ENCODE results near the gene PPP4R1.

PPP4R1 gene

GRCh38 chr18:9629709-9630108 is 15.3 kb upstream of the PPP4R1 start:
- H3K4me3 ChIP-seq (ENCODE audit: low read length), result no peak overlapping the region
- DNase-seq (ENCODE audit: low read depth), result peak; percentile 83
- no peak for TF ChIP-seq CTCF (conservative IDR thresholded peaks at IDR 0.05; ENCODE audit: low read length)

GRCh38 chr18:9628984-9629383 is 14.6 kb upstream of the PPP4R1 start:
- TF ChIP-seq CTCF (conservative IDR thresholded peaks at IDR 0.05; ENCODE audit: low read length), result no peak
- no peak for DNase-seq (ENCODE audit: low read depth)

GRCh38 chr18:9627642-9628041 is 13.3 kb upstream of the PPP4R1 start:
- no peak overlapping the region for H3K4me3 ChIP-seq (ENCODE audit: low read length)
- DNase-seq (ENCODE audit: low read depth), result peak; percentile 67
- TF ChIP-seq CTCF (conservative IDR thresholded peaks at IDR 0.05; ENCODE audit: low read length), result no peak

More at GRCh38 chr18:9628984-9629383, 14.6 kb upstream of the PPP4R1 start:
- no peak overlapping the region for H3K4me3 ChIP-seq (ENCODE audit: low read length)

GRCh38 chr18:9619990-9620389 is 5.6 kb upstream of the PPP4R1 start:
- no peak overlapping the region for H3K4me3 ChIP-seq (ENCODE audit: low read length)
- peak; percentile 54 for DNase-seq (ENCODE audit: low read depth)
- no peak for TF ChIP-seq CTCF (conservative IDR thresholded peaks at IDR 0.05; ENCODE audit: low read length)

GRCh38 chr18:9619545-9619944 is 5.2 kb upstream of the PPP4R1 start:
- H3K4me3 ChIP-seq (ENCODE audit: low read length), result no peak overlapping the region
- peak; percentile 65 for DNase-seq (ENCODE audit: low read depth)
- no peak for TF ChIP-seq CTCF (conservative IDR thresholded peaks at IDR 0.05; ENCODE audit: low read length)

- no peak for DNase-seq (ENCODE audit: low read depth)
- no peak overlapping the region for H3K4me3 ChIP-seq (ENCODE audit: low read length)
- no peak for TF ChIP-seq CTCF (conservative IDR thresholded peaks at IDR 0.05; ENCODE audit: low read length)
Measured at GRCh38 chr18:9619056-9619455, 4.7 kb upstream of the PPP4R1 start.

GRCh38 chr18:9617006-9617542 is 2.7 kb upstream of the PPP4R1 start:
- TF ChIP-seq CTCF (conservative IDR thresholded peaks at IDR 0.05; ENCODE audit: low read length), result no peak
- peak; percentile 46 for DNase-seq (ENCODE audit: low read depth)
- no peak overlapping the region for H3K4me3 ChIP-seq (ENCODE audit: low read length)

Measured in AG10803 (cell line).